Measurements from ENCODE around the gene NUP214.
"Not testable (repeated sequence)": the region's sequence is repeated elsewhere in the genome, so short reads cannot be mapped to it uniquely, and the experiment has no call there.

The NUP214 gene

DNA sequence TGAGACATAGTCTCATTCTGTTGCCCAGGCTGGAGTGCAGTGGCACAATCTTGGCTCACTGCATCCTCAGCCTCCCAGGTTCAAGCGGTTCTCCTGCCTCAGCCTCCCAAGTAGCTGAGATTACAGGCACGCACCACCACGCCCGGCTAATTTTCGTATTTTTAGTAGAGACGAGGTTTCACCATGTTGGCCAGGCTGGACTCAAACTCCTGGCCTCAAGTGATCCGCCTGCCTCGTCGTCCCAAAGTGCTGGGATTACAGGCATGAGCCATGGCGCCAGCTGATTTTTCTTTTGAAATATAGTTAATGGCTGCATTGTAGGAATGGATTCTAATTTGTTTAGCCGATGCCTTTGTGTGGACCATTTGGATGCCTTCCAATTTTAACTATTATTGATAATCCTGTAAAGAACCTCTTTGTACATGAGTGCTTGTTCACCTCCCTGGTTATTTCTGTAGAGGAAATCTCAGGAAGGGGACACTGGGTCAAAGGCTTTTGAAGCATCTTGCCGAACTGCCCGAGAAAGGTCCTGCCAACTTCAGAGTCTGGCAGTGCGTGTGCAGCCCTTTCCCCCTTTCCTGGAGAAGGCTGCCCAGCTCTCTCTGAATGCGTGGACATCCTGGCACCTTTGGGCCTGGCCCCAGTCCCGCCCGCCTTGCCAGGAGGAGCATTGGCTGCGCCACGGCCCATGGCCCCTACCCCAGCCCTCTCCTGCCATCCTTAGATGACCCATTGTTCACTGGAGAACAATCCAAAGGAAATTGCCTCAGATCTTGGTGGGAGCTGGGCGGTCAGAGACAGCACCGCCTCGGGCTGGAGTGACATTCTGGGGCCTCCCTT, 8.9 kb upstream of the NUP214 start:
- peak; percentile 65 for DNase-seq (ENCODE audit: low spot score)

DNA sequence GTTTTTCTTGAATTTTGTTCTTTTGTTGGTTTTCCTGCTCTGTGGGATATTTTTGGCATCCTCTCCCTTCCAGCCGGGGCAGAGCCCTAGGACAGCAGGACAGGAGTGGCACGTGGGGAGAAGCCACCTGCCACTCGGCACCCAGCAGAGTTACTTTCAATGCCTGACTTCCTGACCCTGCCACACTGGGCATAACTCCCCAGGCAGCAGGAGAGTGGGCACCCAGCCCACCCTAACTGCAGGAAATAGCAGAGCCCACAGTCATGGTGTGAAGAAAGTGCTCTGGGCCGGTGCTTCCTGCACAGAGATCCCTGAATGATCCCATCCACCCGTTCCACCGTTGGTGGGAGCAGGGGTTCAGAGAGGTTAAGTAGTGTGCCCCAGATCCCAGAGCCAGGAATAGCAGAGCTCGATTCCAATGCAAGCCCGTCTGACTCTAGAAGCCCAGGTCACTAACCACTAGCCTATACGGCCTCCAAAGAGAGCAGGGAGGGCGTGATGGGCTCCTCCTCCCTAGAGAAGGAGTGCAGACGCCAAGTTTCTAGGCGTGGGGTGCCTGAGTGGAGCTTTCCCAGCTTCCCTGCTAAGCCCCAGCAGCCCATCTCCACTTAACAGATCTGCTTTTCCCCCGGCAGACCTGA, 8.1 kb upstream of the NUP214 start:
- DNase-seq (ENCODE audit: low spot score) = no peak

DNA sequence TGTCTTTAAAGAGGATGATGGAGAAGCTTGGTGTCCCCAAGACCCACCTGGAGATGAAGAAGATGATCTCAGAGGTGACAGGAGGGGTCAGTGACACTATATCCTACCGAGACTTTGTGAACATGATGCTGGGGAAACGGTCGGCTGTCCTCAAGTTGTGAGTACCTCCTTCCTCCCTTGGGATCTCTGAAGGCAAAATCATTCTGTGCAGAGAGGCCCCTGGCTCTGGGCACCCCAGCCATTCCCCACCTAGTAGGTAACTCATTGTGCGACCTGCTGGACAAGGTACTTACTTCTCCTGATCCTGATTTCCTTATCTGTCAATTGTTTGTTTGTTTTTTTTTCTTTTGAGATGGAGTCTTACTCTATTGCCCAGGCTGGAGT, 7.6 kb upstream of the NUP214 start:
- DNase-seq (ENCODE audit: low spot score) = no peak

- no peak for DNase-seq (ENCODE audit: low spot score)
These were observed 5.8 kb upstream of the NUP214 start for GRCh38 chr9:131119600-131119999.

DNA sequence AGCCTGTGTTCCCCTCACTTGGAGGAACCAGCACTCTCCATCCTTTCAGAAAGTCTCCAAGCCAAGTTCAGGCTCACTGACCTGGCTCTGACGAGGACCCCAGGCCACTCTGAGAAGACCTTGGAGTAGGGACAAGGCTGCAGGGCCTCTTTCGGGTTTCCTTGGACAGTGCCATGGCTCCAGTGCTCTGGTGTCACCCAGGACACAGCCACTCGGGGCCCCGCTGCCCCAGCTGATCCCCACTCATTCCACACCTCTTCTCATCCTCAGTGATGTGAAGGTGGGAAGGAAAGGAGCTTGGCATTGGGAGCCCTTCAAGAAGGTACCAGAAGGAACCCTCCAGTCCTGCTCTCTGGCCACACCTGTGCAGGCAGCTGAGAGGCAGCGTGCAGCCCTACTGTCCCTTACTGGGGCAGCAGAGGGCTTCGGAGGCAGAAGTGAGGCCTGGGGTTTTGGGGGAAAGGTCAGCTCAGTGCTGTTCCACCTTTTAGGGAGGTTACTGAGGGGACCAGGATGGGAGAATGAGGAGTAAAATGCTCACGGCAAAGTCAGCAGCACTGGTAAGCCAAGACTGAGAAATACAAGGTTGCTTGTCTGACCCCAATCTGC, 4.7 kb upstream of the NUP214 start:
- no peak for DNase-seq (ENCODE audit: low spot score)

- no peak for DNase-seq (ENCODE audit: low spot score)
These were observed 4.0 kb upstream of the NUP214 start for GRCh38 chr9:131121346-131121745.

GRCh38 chr9:131122158-131122557, 3.2 kb upstream of the NUP214 start:
- no peak for DNase-seq (ENCODE audit: low spot score)

GRCh38 chr9:131125038-131125287, 423 bp upstream of the NUP214 start:
- no peak for DNase-seq (ENCODE audit: low spot score)

DNA sequence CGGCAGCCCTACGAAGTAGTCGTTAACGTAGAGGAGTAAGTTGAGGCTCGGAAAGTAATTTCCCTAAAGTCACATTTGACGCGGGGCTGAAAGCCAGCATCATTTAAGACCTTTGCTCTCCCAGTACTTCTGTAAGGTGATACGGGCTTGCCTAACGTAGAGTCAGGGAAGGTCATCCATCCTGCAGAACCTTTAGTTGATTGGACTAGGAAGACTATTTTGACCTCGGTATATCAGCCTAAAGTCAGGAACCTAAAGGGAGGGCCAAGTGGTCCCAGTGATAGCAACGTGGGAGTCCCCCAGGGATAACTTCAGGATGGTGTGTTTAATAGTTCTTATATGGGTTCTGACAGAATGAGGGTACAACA, 657 bp downstream of the NUP214 start:
- no peak for DNase-seq (ENCODE audit: low spot score)

GRCh38 chr9:131129183-131129582, 3.8 kb downstream of the NUP214 start:
- DNase-seq (ENCODE audit: low spot score) = no peak

- no peak for DNase-seq (ENCODE audit: low spot score)
These were observed 13.3 kb downstream of the NUP214 start for GRCh38 chr9:131138676-131139075.

- DNase-seq (ENCODE audit: low spot score) = no peak
These were observed 14.7 kb downstream of the NUP214 start for GRCh38 chr9:131140112-131140511.

DNA sequence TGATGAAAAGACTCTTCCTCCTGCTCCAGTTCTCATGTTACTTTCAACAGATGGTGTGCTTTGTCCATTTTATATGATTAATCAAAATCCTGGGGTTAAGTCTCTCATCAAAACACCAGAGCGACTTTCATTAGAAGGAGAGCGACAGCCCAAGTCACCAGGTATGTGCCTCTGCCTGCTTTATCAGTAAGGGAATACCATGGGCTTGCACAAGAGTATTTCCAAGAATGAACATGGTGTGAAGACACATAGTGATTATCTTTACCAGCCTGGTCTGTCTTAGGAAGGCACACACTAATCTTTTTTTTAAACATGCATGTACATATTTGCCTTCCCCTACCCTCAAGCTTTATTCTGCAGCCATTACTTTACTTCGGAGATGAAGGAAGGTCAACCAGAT, 15.2 kb downstream of the NUP214 start:
- DNase-seq (ENCODE audit: low spot score) = no peak

DNA sequence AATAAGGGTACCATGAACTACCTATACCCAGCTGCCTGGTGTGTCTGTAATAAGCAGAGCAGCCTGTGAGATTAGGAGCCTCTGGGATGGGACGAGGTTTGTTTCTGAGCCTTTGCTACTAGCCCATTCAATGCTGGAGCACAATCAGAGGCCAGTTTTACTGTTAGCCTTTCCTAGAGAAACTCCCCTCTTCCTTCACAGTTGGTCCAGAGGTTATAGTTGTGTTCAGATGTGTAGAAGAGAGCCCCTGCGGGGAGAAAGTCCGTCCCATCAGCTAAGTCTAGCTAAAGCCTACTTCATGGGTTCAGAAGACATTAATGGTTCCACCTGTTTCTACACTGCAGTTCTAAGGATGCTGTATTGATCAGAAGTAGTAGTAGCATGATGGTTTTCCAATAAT, 16.8 kb downstream of the NUP214 start:
- DNase-seq (ENCODE audit: low spot score) = no peak

- no peak for DNase-seq (ENCODE audit: low spot score)
These were observed 18.8 kb downstream of the NUP214 start for GRCh38 chr9:131144201-131144600.

DNA sequence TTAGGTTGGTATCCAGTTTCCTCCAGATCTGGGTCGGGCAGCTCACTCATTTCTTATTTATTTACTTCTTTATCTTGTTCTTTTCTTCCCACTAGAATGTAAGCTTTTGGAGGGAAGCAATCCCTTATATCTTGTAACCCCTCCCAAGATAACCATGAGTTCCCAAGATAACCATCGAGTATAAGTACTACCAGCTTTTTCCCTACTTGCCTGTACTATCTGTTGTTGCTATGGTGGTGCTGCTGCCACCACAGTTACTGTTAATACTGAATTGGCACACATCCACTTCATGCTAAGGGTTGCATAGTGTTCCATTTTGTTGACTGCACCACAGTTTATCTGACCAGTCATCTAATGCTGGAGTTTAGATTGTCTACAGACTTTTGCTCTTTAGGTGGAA, 19.9 kb downstream of the NUP214 start:
- DNase-seq (ENCODE audit: low spot score) = no peak

GRCh38 chr9:131146186-131146585, 20.8 kb downstream of the NUP214 start:
- DNase-seq (ENCODE audit: low spot score) = no peak

- no peak for DNase-seq (ENCODE audit: low spot score)
These were observed 22.9 kb downstream of the NUP214 start for GRCh38 chr9:131148276-131148675.

- no peak for DNase-seq (ENCODE audit: low spot score)
These were observed 23.7 kb downstream of the NUP214 start for GRCh38 chr9:131148966-131149687.

DNA sequence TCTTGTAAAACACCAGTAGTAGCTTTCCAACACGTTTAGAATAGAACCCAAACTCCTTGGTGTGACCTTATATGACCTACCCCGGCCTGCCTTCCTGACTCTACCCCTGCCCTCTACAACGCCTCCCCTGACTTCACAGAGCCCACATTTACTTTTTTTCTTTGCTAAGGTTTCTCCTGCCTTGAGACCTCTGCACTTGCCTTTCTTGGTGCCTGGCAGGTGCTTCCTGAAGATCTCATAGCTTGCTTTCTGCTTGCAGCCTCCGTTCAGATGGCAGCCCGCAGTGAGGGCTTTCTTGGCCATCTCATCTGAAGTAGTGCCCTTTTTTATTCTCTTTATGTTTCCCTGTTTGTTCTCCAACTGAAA, 24.3 kb downstream of the NUP214 start:
- no peak for DNase-seq (ENCODE audit: low spot score)

DNA sequence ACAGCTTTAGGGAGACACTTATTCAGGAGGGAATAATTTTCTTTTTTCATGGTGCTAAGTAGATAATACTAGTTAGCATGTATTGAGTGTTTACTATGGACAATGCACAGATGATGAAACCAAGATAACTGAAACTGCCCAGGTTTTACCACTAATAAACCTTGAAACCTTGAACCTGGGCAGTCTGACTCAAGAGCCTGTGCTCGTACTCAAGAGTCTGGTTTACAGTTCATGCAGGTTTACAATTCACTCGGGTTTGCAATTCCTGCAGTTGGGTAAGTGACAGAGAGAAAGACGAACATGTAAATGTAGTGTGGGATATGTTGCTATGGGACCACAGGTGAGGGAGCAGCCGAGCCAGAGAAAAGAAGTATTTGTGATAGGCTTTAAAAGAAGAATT, 28.2 kb downstream of the NUP214 start:
- no peak for DNase-seq (ENCODE audit: low spot score)

GRCh38 chr9:131158673-131159072, 33.3 kb downstream of the NUP214 start:
- not testable (repeated sequence) for DNase-seq (ENCODE audit: low spot score)
